Body of pancreas (tissue), 4 donors: ENCODE data around the gene EML4.

Source experiments
- POLR2A ChIP-seq, 3 donors: fragments of 450-650 bp; IDR thresholded peaks; one replicate each; pipeline ENCODE4 v1.6.1; 2016; ENCODE audit warnings: antibody characterized with exemption in 3 of 3, mild to moderate bottlenecking in 2 of 3
- TF ChIP-seq, protein P1 (sequence below), 7 experiments: fragments of 450-650 bp in 4 of 7; fragments of 200-600 bp in 3 of 7; sonication (generic) in 3 of 7; IDR thresholded peaks; one replicate each; pipeline ENCODE4 v1.5.1; 2016 to 2019; ENCODE audit warnings: antibody characterized with exemption in 7 of 7

DNA sequence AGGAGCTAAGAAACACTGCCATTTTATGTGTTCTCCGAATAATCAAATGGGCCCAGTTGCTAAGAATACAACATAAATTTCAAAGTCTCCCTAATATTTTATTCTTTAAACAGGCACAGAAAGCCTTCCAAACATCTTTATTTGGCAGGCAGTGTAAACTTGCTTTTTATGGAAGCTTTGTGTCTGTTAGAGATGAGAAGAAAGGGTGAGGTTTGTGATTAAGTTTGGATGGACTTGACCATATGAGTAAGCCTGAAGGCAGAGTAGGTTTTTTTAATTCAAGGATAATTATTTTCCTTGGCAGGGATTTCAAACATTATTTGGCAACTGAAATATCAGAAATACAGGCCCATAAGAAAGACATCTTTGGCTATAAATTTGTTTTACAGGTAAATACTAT, 129.0 kb downstream of the EML4 start:
- TF ChIP-seq POLR2A (IDR thresholded peaks at IDR 0.05): no peak
- TF ChIP-seq, protein P1, sequence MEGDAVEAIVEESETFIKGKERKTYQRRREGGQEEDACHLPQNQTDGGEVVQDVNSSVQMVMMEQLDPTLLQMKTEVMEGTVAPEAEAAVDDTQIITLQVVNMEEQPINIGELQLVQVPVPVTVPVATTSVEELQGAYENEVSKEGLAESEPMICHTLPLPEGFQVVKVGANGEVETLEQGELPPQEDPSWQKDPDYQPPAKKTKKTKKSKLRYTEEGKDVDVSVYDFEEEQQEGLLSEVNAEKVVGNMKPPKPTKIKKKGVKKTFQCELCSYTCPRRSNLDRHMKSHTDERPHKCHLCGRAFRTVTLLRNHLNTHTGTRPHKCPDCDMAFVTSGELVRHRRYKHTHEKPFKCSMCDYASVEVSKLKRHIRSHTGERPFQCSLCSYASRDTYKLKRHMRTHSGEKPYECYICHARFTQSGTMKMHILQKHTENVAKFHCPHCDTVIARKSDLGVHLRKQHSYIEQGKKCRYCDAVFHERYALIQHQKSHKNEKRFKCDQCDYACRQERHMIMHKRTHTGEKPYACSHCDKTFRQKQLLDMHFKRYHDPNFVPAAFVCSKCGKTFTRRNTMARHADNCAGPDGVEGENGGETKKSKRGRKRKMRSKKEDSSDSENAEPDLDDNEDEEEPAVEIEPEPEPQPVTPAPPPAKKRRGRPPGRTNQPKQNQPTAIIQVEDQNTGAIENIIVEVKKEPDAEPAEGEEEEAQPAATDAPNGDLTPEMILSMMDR (IDR thresholded peaks at IDR 0.05): no peak
